H9 (cell line): ENCODE data around the gene MECP2. TPM values are rescaled to one million over a fixed set of nuclear protein-coding genes. Genes with fewer than 3 reads are reported as not detected.

ENCODE experiments used
- DNase-seq: peaks from one replicate; pipeline ENCODE4 v3.0.0-alpha.2; 2017
- H2AFZ ChIP-seq: one replicate; pipeline ENCODE4 v1.6.1; 2013; ENCODE audit warnings: mild to moderate bottlenecking, low read length, control low read depth, moderate library complexity
- H2AK5ac ChIP-seq: 2 replicates; pipeline ENCODE4 v1.6.1; 2013; ENCODE audit warnings: low read length, control low read depth, mixed read lengths; ENCODE audit not compliant: insufficient read length
- H2BK120ac ChIP-seq: one replicate; pipeline ENCODE4 v1.6.1; 2013; ENCODE audit warnings: low read depth, mild to moderate bottlenecking, low read length, control low read depth, inconsistent platforms; ENCODE audit not compliant: poor library complexity, severe bottlenecking
- H2BK12ac ChIP-seq: 2 replicates; pipeline ENCODE4 v1.6.1; 2013; ENCODE audit warnings: low read length, control low read depth, mixed read lengths, low read depth; ENCODE audit not compliant: insufficient read length
- H2BK15ac ChIP-seq: 2 replicates; pipeline ENCODE4 v1.6.1; 2013; ENCODE audit warnings: low read depth, low read length, control low read depth
- H2BK20ac ChIP-seq: one replicate; pipeline ENCODE4 v1.6.1; 2013; ENCODE audit warnings: low read depth, mild to moderate bottlenecking, low read length, control low read depth, inconsistent platforms; ENCODE audit not compliant: poor library complexity, severe bottlenecking
- H2BK5ac ChIP-seq: 2 replicates; pipeline ENCODE4 v1.6.1; 2013; ENCODE audit warnings: low read length, control low read depth, mixed read lengths; ENCODE audit not compliant: insufficient read length
- H3K14ac ChIP-seq: 2 replicates; pipeline ENCODE4 v1.6.1; 2013; ENCODE audit warnings: low read length, control low read depth; ENCODE audit not compliant: insufficient read depth
- H3K18ac ChIP-seq: 2 replicates; pipeline ENCODE4 v1.6.1; 2013; ENCODE audit warnings: low read depth, mild to moderate bottlenecking, mixed read lengths, low read length, control low read depth; ENCODE audit not compliant: insufficient read length
- H3K23ac ChIP-seq: 2 replicates; pipeline ENCODE4 v1.6.1; 2013; ENCODE audit warnings: low read length, control low read depth, mixed read lengths, low read depth; ENCODE audit not compliant: insufficient read length
- H3K23me2 ChIP-seq: 2 replicates; pipeline ENCODE4 v1.6.1; 2013; ENCODE audit warnings: low read depth, mild to moderate bottlenecking, mixed read lengths, low read length, control low read depth; ENCODE audit not compliant: insufficient read length, poor library complexity, severe bottlenecking
- H3K27ac ChIP-seq: 2 replicates; pipeline ENCODE4 v1.5.1; 2013; ENCODE audit warnings: low read length, control low read depth, mixed read lengths, low read depth; ENCODE audit not compliant: insufficient read length
- H3K27me3 ChIP-seq: 2 replicates; pipeline ENCODE4 v1.6.1; 2013; ENCODE audit warnings: low read length, control low read depth, inconsistent platforms; ENCODE audit not compliant: insufficient read depth
- H3K4ac ChIP-seq: 2 replicates; pipeline ENCODE4 v1.6.1; 2013; ENCODE audit warnings: low read depth, mild to moderate bottlenecking, control low read depth, inconsistent platforms, low read length, moderate library complexity
- H3K4me1 ChIP-seq: 2 replicates; pipeline ENCODE4 v1.6.1; 2013; ENCODE audit warnings: low read length, control low read depth, inconsistent platforms; ENCODE audit not compliant: insufficient read depth
- H3K4me2 ChIP-seq: 2 replicates; pipeline ENCODE4 v1.6.1; 2013; ENCODE audit warnings: low read length, control low read depth, mixed read lengths; ENCODE audit not compliant: insufficient read length, insufficient read depth
- H3K56ac ChIP-seq: 2 replicates; pipeline ENCODE4 v1.6.1; 2013; ENCODE audit warnings: low read depth, mild to moderate bottlenecking, mixed read lengths, low read length, control low read depth; ENCODE audit not compliant: insufficient read length
- H3K79me1 ChIP-seq: 2 replicates; pipeline ENCODE4 v1.6.1; 2013; ENCODE audit warnings: low read depth, mild to moderate bottlenecking, moderate library complexity, low read length, control low read depth, inconsistent platforms; ENCODE audit not compliant: insufficient read depth, poor library complexity, severe bottlenecking
- H3K79me2 ChIP-seq: 2 replicates; pipeline ENCODE4 v1.6.1; 2013; ENCODE audit warnings: low read length, control low read depth, inconsistent platforms; ENCODE audit not compliant: insufficient read depth
- H3K9ac ChIP-seq: 2 replicates; pipeline ENCODE4 v1.6.1; 2013; ENCODE audit warnings: low read length, control low read depth, mixed read lengths; ENCODE audit not compliant: insufficient read length; ENCODE audit errors: extremely low read depth
- H3K9me3 ChIP-seq: one replicate; pipeline ENCODE4 v1.6.1; 2013; ENCODE audit warnings: low read depth, low read length, inconsistent platforms; ENCODE audit not compliant: control insufficient read depth
- H3T11ph ChIP-seq: one replicate; pipeline ENCODE4 v1.6.1; 2013; ENCODE audit warnings: mild to moderate bottlenecking, low read length, control low read depth, inconsistent platforms
- H4K20me1 ChIP-seq: one replicate; pipeline ENCODE4 v1.6.1; 2013; ENCODE audit not compliant: control insufficient read depth, insufficient read length, insufficient read depth
- H4K5ac ChIP-seq: 2 replicates; pipeline ENCODE4 v1.6.1; 2013; ENCODE audit warnings: low read depth, mild to moderate bottlenecking, mixed read lengths, low read length, control low read depth; ENCODE audit not compliant: insufficient read length
- H4K8ac ChIP-seq: replicated peaks from 2 replicates; pipeline ENCODE4 v1.6.1; 2013; ENCODE audit warnings: low read length, control low read depth, mixed read lengths, low read depth; ENCODE audit not compliant: insufficient read length
- H4K91ac ChIP-seq: 2 replicates; pipeline ENCODE4 v1.6.1; 2013; ENCODE audit warnings: low read depth, mild to moderate bottlenecking, moderate library complexity, mixed read lengths, low read length, control low read depth; ENCODE audit not compliant: insufficient read length
- H3K27ac Mint-ChIP-seq, 3 experiments: 2 replicates in 2 of 3; 3 replicates in 1 of 3; pipeline ENCODE4 v1.8.0; 2020 to 2021; ENCODE audit warnings: mixed read lengths in 3 of 3, mild to moderate bottlenecking in 1 of 3, moderate library complexity in 1 of 3
- H3K27me3 Mint-ChIP-seq: 2 replicates; pipeline ENCODE4 v1.8.0; 2021; ENCODE audit warnings: low read depth, mild to moderate bottlenecking, moderate library complexity, mixed read lengths
- H3K36me3 Mint-ChIP-seq, 3 experiments: 2 replicates in 2 of 3; 3 replicates in 1 of 3; pipeline ENCODE4 v1.8.0; 2020 to 2021; ENCODE audit warnings: low read depth in 3 of 3, mixed read lengths in 3 of 3; ENCODE audit not compliant: insufficient read depth in 1 of 3
- H3K4me1 Mint-ChIP-seq, 2 experiments: 2 replicates each; pipeline ENCODE4 v1.8.0; 2020; ENCODE audit warnings: mixed read lengths in 2 of 2
- H3K4me3 Mint-ChIP-seq, 2 experiments: 2 replicates in 1 of 2; 3 replicates in 1 of 2; pipeline ENCODE4 v1.8.0; 2020 to 2021; ENCODE audit warnings: mild to moderate bottlenecking in 2 of 2, mixed read lengths in 2 of 2, moderate library complexity in 1 of 2
- H3K9me3 Mint-ChIP-seq, 2 experiments: 2 replicates in 1 of 2; 3 replicates in 1 of 2; pipeline ENCODE4 v1.8.0; 2020; ENCODE audit warnings: mild to moderate bottlenecking in 2 of 2, mixed read lengths in 2 of 2, moderate library complexity in 1 of 2
- CTCF ChIP-seq: fragments of 200-600 bp; sonication (generic); conservative IDR thresholded peaks from 3 replicates; pipeline ENCODE4 v1.8.0; 2021; ENCODE audit warnings: antibody characterized with exemption, mild to moderate bottlenecking
- WGBS: extraction: QIAGEN DNeasy Blood & Tissue Kit; methylation state at CpG from one replicate; pipeline ENCODE4 v1.1.7; 2013; ENCODE audit warnings: missing lambda C conversion rate, low lambda C conversion rate, mixed read lengths; ENCODE audit not compliant: insufficient read length; ENCODE audit errors: extremely low coverage; 5-methylcytosine and 5-hydroxymethylcytosine counted together
- total RNA-seq: library from RNA; stranded (reverse); gene quantifications from 2 replicates; pipeline ENCODE4 v1.2.1, GENCODE V29; 2021

Gene MECP2
- total RNA-seq, 1 experiment from 2014 or later: 32.2 TPM

DNA sequence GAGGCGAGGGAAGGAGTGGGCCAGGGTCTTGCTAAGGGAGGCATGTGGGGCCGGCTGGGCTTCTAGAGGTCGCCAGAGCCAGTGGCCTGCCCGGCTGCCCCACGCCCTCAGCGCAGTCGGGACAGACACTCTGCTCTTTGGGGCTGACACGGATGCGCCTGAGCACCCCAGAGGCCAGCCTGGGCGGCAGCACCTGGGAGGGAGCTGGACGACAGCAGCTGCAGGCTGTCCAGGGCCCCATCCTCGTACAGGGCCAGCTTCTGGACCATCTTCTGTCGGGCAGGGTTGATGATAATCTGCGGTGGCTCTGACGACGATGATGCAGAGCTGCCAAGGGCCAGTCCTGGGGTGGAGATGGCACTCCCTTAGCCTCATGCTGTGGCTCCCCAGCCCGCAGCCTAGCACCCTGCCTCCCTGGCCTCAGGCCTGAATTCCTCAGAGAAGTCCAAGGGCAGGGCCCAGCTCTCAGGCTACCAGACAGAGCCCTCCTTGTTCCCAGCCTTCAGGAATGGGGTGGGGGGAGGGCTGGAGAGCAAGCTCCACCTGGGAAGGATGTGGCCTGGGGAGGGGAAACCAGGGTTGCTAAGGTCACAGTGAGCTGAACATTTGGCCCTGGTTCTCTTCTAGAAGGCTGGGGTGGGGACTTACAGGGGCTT, 85.1 kb downstream of the MECP2 start:
- Mint-ChIP-seq H3K4me1 (peaks cover 1 to 10% of the 10 kb centered on the region in 2 experiments; a peak in 3 of 4 replicates), H3K36me3 (peaks cover 13 to 67% (median 33%) of the 10 kb centered on the region in 3 experiments; a peak in 6 of 7 replicates), H3K27me3 (no peaks in the 10 kb centered on the region; the same call in 1 of the 2 replicates), H3K27ac (no peak overlapping the region), H3K9me3 (peaks cover 62 to 70% of the 10 kb centered on the region in 2 experiments), H3K4me3 (no peak overlapping the region)
- H4K20me1 ChIP-seq: peaks cover 5% of the 10 kb centered on the region
- no peaks in the 10 kb centered on the region for H3K79me2 ChIP-seq
- no peak overlapping the region for H4K91ac ChIP-seq
- H3K23ac ChIP-seq: no peak overlapping the region
- no peak overlapping the region for H2AFZ ChIP-seq
- no peak for TF ChIP-seq CTCF
- H3K27ac ChIP-seq: no peak overlapping the region
- no peak overlapping the region for H2BK20ac ChIP-seq
- H2BK120ac ChIP-seq: no peak overlapping the region
- no peaks in the 10 kb centered on the region for H3K79me1 ChIP-seq
- no peak for DNase-seq
- H3K9me3 ChIP-seq: peaks cover 4% of the 10 kb centered on the region
- no peaks in the 10 kb centered on the region for H3K23me2 ChIP-seq
- no peak overlapping the region for H3K9ac ChIP-seq
- no peak overlapping the region for H3K4me2 ChIP-seq
- no peak overlapping the region for H3K14ac ChIP-seq
- H2AK5ac ChIP-seq: no peak overlapping the region
- no peak overlapping the region for H4K8ac ChIP-seq
- H3K18ac ChIP-seq: no peak overlapping the region
- no peak overlapping the region for H3K56ac ChIP-seq
- no peak overlapping the region for H2BK5ac ChIP-seq
- H3K27me3 ChIP-seq: no peaks in the 10 kb centered on the region
- WGBS: no CpG with 5 or more reads among the region's 17 CpGs
- H3T11ph ChIP-seq: no peak overlapping the region
- H2BK12ac ChIP-seq: no peak overlapping the region
- H4K5ac ChIP-seq: no peak overlapping the region
- H3K4me1 ChIP-seq: no peaks in the 10 kb centered on the region
- H3K4ac ChIP-seq: no peak overlapping the region
- H2BK15ac ChIP-seq: no peak overlapping the region
